Panc1 (cell line): ENCODE data around the gene ZNF593OS. TPM values are rescaled to one million over a fixed set of nuclear protein-coding genes. Genes with fewer than 3 reads are reported as not detected.

Experiments
- ATAC-seq: fragments of 200-7000 bp; cut with Tn5 transposase; 2 replicates; pipeline ENCODE4 v1.9.1; 2020; ENCODE audit warnings: mild to moderate bottlenecking, moderate library complexity
- BruUV-seq: library from RNA; stranded (reverse); fragments of 400-500 nt; replicated peaks from 2 replicates; lab custom pipeline; 2021; lab: Mats Ljungman, UMichigan
- CTCF ChIA-PET: fragments of 300-600 bp; sonication (Branson Sonifier 250); formaldehyde crosslinking; loops from one replicate; lab custom pipeline; 2022; ENCODE audit warnings: antibody characterized with exemption; lab: Charles Lee
- POLR2A ChIA-PET: fragments of 300-600 bp; sonication (Branson Sonifier 250); formaldehyde crosslinking; loops from one replicate; lab custom pipeline; 2022; ENCODE audit warnings: antibody characterized with exemption; lab: Charles Lee
- DNase-seq: peaks from one replicate; pipeline ENCODE4 v3.0.0-alpha.2; 2010; ENCODE audit warnings: low read depth, low spot score
- H3K27ac ChIP-seq: 2 replicates; pipeline ENCODE4 v1.5.1; 2011; ENCODE audit warnings: mild to moderate bottlenecking, low read length, inconsistent platforms
- H3K27me3 ChIP-seq: fragments of 200-500 bp; sonication (Bioruptor generic); 2 replicates; pipeline ENCODE4 v1.6.0; 2014; ENCODE audit warnings: low read length, inconsistent platforms; ENCODE audit not compliant: control insufficient read depth, insufficient read depth
- H3K36me3 ChIP-seq: fragments of 200-500 bp; sonication (Bioruptor generic); 2 replicates; pipeline ENCODE4 v1.5.1; 2014; ENCODE audit warnings: inconsistent platforms, mild to moderate bottlenecking, low read length, moderate library complexity; ENCODE audit not compliant: control insufficient read depth, insufficient read depth
- H3K4me1 ChIP-seq: 2 replicates; pipeline ENCODE4 v1.5.1; 2011; ENCODE audit warnings: inconsistent platforms, mild to moderate bottlenecking, low read length, moderate library complexity; ENCODE audit not compliant: control insufficient read depth, insufficient read depth
- H3K4me3 ChIP-seq, 2 experiments: 2 replicates each; pipeline ENCODE4 v1.5.1; 2011 to 2012; ENCODE audit warnings: low read depth in 2 of 2, low read length in 2 of 2, mild to moderate bottlenecking in 2 of 2, inconsistent platforms in 1 of 2, moderate library complexity in 1 of 2
- H3K9me3 ChIP-seq: fragments of 200-500 bp; sonication (Bioruptor generic); 2 replicates; pipeline ENCODE4 v1.5.1; 2014; ENCODE audit warnings: low read depth, mild to moderate bottlenecking, inconsistent platforms, low read length, moderate library complexity; ENCODE audit not compliant: control insufficient read depth, insufficient read depth
- CTCF ChIP-seq: fragments of 450-650 bp; IDR thresholded peaks from 2 replicates; pipeline ENCODE4 v1.5.1; 2017; ENCODE audit warnings: mild to moderate bottlenecking
- POLR2AphosphoS5 ChIP-seq: IDR thresholded peaks from 2 replicates; pipeline ENCODE4 v1.6.1; 2012; ENCODE audit warnings: mild to moderate bottlenecking, low read depth, low read length, moderate library complexity
- REST ChIP-seq, 2 experiments: IDR thresholded peaks; 2 replicates each; pipeline ENCODE4 v1.6.1; 2011 to 2012; ENCODE audit warnings: low read depth in 2 of 2, control low read depth in 1 of 2, low read length in 1 of 2, mild to moderate bottlenecking in 1 of 2, moderate library complexity in 1 of 2; ENCODE audit not compliant: insufficient read depth in 1 of 2
- SIN3A ChIP-seq: IDR thresholded peaks from 2 replicates; pipeline ENCODE4 v1.6.1; 2012; ENCODE audit warnings: low read depth, mild to moderate bottlenecking, low read length, moderate library complexity, borderline replicate concordance; ENCODE audit not compliant: insufficient read depth
- TCF7L2 ChIP-seq: IDR thresholded peaks from 2 replicates; pipeline ENCODE4 v1.6.1; 2011; ENCODE audit warnings: mild to moderate bottlenecking, low read depth, low read length, inconsistent platforms
- in situ Hi-C: cut with HindIII; loops from 2 replicates; pipeline ENCODE4 v1.10.0; 2016; ENCODE audit warnings: low sequenced_read_pairs, low pct_unique_long_range_greater_than_20kb
- intact Hi-C: fragments of 100-400 bp; cut with micrococcal nuclease; formaldehyde crosslinking; loops from one replicate; pipeline ENCODE4 v1.10.0; 2022; ENCODE audit not compliant: unreplicated experiment
- total RNA-seq: library from RNA; stranded (reverse); gene quantifications from one replicate; pipeline ENCODE4 v1.2.1, GENCODE V29; 2021; ENCODE audit not compliant: unreplicated experiment

The ZNF593OS gene
- total RNA-seq, 1 experiment from 2014 or later, result not detected

GRCh38 chr1:26124418-26125331 is 47.0 kb downstream of the ZNF593OS start:
- DNase-seq (no peak), ATAC-seq (no peak)
- CTCF ChIA-PET, result no interaction called here
- BruUV-seq, result TSS peak; percentile 31
- Histone ChIP-seq H3K4me3 (no peak overlapping the region), H3K36me3 (no peaks in the 10 kb centered on the region), H3K27me3 (no peaks in the 10 kb centered on the region), H3K27ac (peak overlapping the region; percentile 54), H3K4me1 (peaks cover 36% of the 10 kb centered on the region), H3K9me3 (no peaks in the 10 kb centered on the region)
- intact Hi-C loops (no loop called here), in situ Hi-C loops (no loop called here)
- TF ChIP-seq POLR2AphosphoS5 (no peak), SIN3A (no peak), CTCF (no peak), TCF7L2 (no peak), REST (IDR thresholded peaks at IDR 0.05; ENCODE audit: insufficient read depth in 1 of 2, low read depth in 2 of 2, low read length in 1 of 2) (no peak)
- POLR2A ChIA-PET, result interaction anchor here (0.7 kb wide), 1 partner anchor 15 kb away, joined by 3 read pairs; no protein-coding TSS in a partner anchor

GRCh38 chr1:26122988-26123973 is 48.4 kb downstream of the ZNF593OS start:
- in situ Hi-C loops, result no loop called here
- H3K27me3 ChIP-seq, result no peaks in the 10 kb centered on the region
- ChIA-PET CTCF (interaction anchor here (0.6 to 1.6 kb wide), 3 partner anchors 7 to 142 kb away, joined by 3 to 6 read pairs (median 3); no protein-coding TSS in a partner anchor), POLR2A (interaction anchor here (0.5 to 0.6 kb wide), 4 partner anchors 20 to 254 kb away, joined by 3 to 6 read pairs (median 4); no protein-coding TSS in a partner anchor)
- H3K4me1 ChIP-seq, result peaks cover 36% of the 10 kb centered on the region
- no peaks in the 10 kb centered on the region for H3K36me3 ChIP-seq
- peak; percentile 93 for DNase-seq
- BruUV-seq, result no TSS peak
- ATAC-seq, result peak; percentile 86
- TF ChIP-seq CTCF (no peak), SIN3A (no peak), REST (IDR thresholded peaks at IDR 0.05; ENCODE audit: insufficient read depth in 1 of 2, low read depth in 2 of 2, low read length in 1 of 2) (no peak), POLR2AphosphoS5 (no peak), TCF7L2 (no peak)
- H3K27ac ChIP-seq, result peak overlapping the region; percentile 79
- H3K4me3 ChIP-seq, result no peak overlapping the region
- intact Hi-C loops, result no loop called here
- no peaks in the 10 kb centered on the region for H3K9me3 ChIP-seq
